HEK293 (cell line): ENCODE measurements around the gene CRTC2.

ENCODE experiments used
- ZNF274 ChIP-seq, 2 experiments: fragments of 200-500 bp in 1 of 2; fragments of 450-650 bp in 1 of 2; sonication (Bioruptor generic) in 1 of 2; formaldehyde crosslinking in 1 of 2; IDR thresholded peaks; 2 replicates each; pipeline versions ENCODE4 v1.5.1 to v1.6.1; 2014 to 2016; ENCODE audit warnings: borderline replicate concordance in 1 of 2, inconsistent platforms in 1 of 2, low read length in 1 of 2, missing biosample characterization in 1 of 2, missing genetic modification characterization in 1 of 2
- ZNF292 ChIP-seq: fragments of 450-650 bp; formaldehyde crosslinking; IDR thresholded peaks from 2 replicates; pipeline ENCODE4 v1.5.1; 2016; ENCODE audit warnings: low read depth, missing biosample characterization, missing genetic modification characterization, borderline replicate concordance

DNA sequence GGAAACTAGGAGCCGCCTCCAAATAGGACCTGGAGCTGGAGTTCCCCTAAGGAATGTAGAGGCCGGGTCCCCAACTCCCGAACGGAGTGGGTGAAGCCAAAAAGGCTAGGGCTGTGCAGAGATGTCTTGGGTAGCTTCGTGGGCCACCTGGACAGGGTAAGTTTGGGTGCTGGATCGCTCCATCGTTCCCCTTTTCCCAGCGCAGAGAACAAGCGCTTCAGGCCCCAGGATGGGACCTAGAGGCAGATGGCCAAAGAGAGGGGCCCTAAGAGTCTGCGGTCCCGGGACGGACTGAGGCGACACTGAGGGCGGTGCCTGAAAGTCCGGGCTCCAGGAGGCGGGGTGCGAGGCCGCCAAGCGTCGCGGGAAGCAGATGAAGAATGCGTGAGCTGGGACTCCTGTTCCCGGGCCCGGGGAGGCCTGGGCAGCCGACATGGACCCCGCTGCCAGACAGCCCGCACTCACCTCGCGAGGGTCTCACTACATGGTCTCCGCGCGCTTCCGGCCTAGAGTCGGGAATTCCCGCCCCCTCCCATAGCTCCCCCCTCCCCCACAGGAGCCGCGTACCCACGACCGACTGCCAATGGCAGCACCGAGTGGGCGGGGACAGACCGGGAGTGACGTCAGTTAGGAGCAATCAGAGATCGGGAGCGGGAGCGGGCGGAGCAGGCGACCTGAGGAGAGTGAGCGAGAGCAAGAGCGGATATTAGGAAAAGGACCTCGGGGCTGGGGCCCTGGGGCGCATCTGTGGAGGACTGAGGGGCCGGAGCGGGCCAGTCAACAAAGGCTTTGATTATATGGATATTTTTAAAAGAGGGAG is 4.8 kb upstream of the CRTC2 start, which contains the start of gene SLC39A1:
- no peak for TF ChIP-seq ZNF292 (tag by site-specific recombination)
- no peak for TF ChIP-seq ZNF274 (IDR thresholded peaks at IDR 0.05; ENCODE audit: low read length)
- no peak for TF ChIP-seq ZNF274 (tag by site-specific recombination; IDR thresholded peaks at IDR 0.05; ENCODE audit: borderline replicate concordance)
